Measurements from ENCODE around the gene KASH5.

The KASH5 gene

GRCh38 chr19:49368711-49369358 is 19.2 kb upstream of the KASH5 start:
- Histone ChIP-seq H3K4me1 (ENCODE audit: control insufficient read depth, insufficient read depth, low read length) (no peaks in the 10 kb centered on the region), H3K36me3 (ENCODE audit: control insufficient read depth in 2 of 2, insufficient read depth in 1 of 2, low read length in 2 of 2) (no peaks in the 10 kb centered on the region), H3K27ac (ENCODE audit: extremely low read depth, low read depth, low read length) (no peak overlapping the region), H3K9me3 (ENCODE audit: control insufficient read depth, insufficient read depth, low read depth, low read length) (no peaks in the 10 kb centered on the region), H3K4me3 (ENCODE audit: low read depth, low read length) (no peak overlapping the region)
- POLR2A ChIA-PET, result no interaction called here
- CTCF ChIA-PET, result interaction anchor here (0.6 to 0.7 kb wide), 2 partner anchors 67 to 110 kb away, joined by 3 read pairs; no protein-coding TSS in a partner anchor
- TF ChIP-seq ZNF155 (tag by site-specific recombination; IDR thresholded peaks at IDR 0.05) (no peak), PRDM1 (tag by site-specific recombination; IDR thresholded peaks at IDR 0.05) (peak; percentile 26; the same call in 1 of the 2 replicates), ZNF174 (tag by site-specific recombination; IDR thresholded peaks at IDR 0.05) (no peak), ZNF561 (tag by site-specific recombination; IDR thresholded peaks at IDR 0.05; ENCODE audit: borderline replicate concordance) (peak; percentile 90), ZNF292 (tag by site-specific recombination; IDR thresholded peaks at IDR 0.05; ENCODE audit: borderline replicate concordance, low read depth) (no peak), GFI1B (tag by site-specific recombination; IDR thresholded peaks at IDR 0.05) (no peak), ZFP3 (tag by site-specific recombination; IDR thresholded peaks at IDR 0.05; ENCODE audit: low read depth) (no peak), ZSCAN30 (tag by site-specific recombination; IDR thresholded peaks at IDR 0.05) (no peak), ZFP37 (tag by site-specific recombination; IDR thresholded peaks at IDR 0.05) (no peak), ZNF280C (tag by site-specific recombination; IDR thresholded peaks at IDR 0.05) (no peak), FEZF1 (tag by site-specific recombination; IDR thresholded peaks at IDR 0.05) (no peak), ZEB2 (tag by site-specific recombination; IDR thresholded peaks at IDR 0.05) (no peak), ZBTB20 (tag by site-specific recombination; IDR thresholded peaks at IDR 0.05) (no peak), ZBTB1 (tag by site-specific recombination; IDR thresholded peaks at IDR 0.05) (no peak), OSR2 (tag by site-specific recombination; IDR thresholded peaks at IDR 0.05) (no peak), SETDB1 (IDR thresholded peaks at IDR 0.05; ENCODE audit: insufficient read length, low read length) (peak; percentile 98), ZFP41 (tag by site-specific recombination; IDR thresholded peaks at IDR 0.05; ENCODE audit: borderline replicate concordance) (no peak), GLI4 (tag by site-specific recombination; IDR thresholded peaks at IDR 0.05) (no peak), ZNF670 (tag by site-specific recombination; IDR thresholded peaks at IDR 0.05; ENCODE audit: low read depth) (no peak)

DNA sequence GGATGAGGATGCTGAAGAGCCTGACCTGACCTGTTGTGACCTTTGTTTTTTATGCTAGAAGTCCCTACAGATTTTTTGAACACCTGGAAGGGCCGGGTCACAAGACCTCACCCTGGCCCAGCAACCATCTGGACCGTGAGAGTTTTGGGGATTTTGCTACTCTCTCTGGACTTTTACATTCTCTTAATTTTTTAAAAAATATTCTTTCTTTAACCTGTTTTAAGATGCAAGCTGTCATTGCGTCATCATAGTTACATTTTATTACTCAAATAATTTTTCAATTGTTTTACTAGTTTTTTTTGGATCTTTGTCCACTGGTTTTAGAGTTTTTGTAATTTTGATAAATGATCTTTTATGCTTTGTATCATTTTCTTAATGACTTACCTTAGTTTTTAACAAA is 16.9 kb upstream of the KASH5 start:
- Histone ChIP-seq H3K4me1 (ENCODE audit: control insufficient read depth, insufficient read depth, low read length) (no peaks in the 10 kb centered on the region), H3K9me3 (ENCODE audit: control insufficient read depth, insufficient read depth, low read depth, low read length) (no peaks in the 10 kb centered on the region), H3K4me3 (ENCODE audit: low read depth, low read length) (no peak overlapping the region), H3K27ac (ENCODE audit: extremely low read depth, low read depth, low read length) (no peak overlapping the region), H3K36me3 (ENCODE audit: control insufficient read depth in 2 of 2, insufficient read depth in 1 of 2, low read length in 2 of 2) (no peaks in the 10 kb centered on the region)
- ChIA-PET CTCF (interaction anchor here (1.5 kb wide), 1 partner anchor 21 kb away, joined by 4 read pairs; no protein-coding TSS in a partner anchor), POLR2A (no interaction called here)
- TF ChIP-seq, protein P1, sequence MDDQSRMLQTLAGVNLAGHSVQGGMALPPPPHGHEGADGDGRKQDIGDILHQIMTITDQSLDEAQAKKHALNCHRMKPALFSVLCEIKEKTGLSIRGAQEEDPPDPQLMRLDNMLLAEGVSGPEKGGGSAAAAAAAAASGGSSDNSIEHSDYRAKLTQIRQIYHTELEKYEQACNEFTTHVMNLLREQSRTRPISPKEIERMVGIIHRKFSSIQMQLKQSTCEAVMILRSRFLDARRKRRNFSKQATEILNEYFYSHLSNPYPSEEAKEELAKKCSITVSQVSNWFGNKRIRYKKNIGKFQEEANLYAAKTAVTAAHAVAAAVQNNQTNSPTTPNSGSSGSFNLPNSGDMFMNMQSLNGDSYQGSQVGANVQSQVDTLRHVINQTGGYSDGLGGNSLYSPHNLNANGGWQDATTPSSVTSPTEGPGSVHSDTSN (CRISPR knock-in tag; IDR thresholded peaks at IDR 0.05), result no peak
- TF ChIP-seq ZNF704 (tag by site-specific recombination; IDR thresholded peaks at IDR 0.05) (no peak), ZNF449 (tag by site-specific recombination; IDR thresholded peaks at IDR 0.05) (no peak), ZNF37A (tag by site-specific recombination; IDR thresholded peaks at IDR 0.05) (no peak), ZBTB1 (tag by site-specific recombination; IDR thresholded peaks at IDR 0.05) (no peak), YY2 (tag by site-specific recombination; IDR thresholded peaks at IDR 0.05) (no peak), ZBTB48 (tag by site-specific recombination; IDR thresholded peaks at IDR 0.05) (no peak), YY1 (tag by site-specific recombination; IDR thresholded peaks at IDR 0.05) (no peak), ZBTB17 (tag by site-specific recombination; IDR thresholded peaks at IDR 0.05) (no peak), ZNF560 (tag by site-specific recombination; IDR thresholded peaks at IDR 0.05; ENCODE audit: borderline replicate concordance) (no peak), ZNF426 (tag by site-specific recombination; IDR thresholded peaks at IDR 0.05) (no peak), ZNF585B (tag by site-specific recombination; IDR thresholded peaks at IDR 0.05) (no peak)
- TF ChIP-seq, protein P2, sequence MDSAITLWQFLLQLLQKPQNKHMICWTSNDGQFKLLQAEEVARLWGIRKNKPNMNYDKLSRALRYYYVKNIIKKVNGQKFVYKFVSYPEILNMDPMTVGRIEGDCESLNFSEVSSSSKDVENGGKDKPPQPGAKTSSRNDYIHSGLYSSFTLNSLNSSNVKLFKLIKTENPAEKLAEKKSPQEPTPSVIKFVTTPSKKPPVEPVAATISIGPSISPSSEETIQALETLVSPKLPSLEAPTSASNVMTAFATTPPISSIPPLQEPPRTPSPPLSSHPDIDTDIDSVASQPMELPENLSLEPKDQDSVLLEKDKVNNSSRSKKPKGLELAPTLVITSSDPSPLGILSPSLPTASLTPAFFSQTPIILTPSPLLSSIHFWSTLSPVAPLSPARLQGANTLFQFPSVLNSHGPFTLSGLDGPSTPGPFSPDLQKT (IDR thresholded peaks at IDR 0.05; ENCODE audit: borderline replicate concordance, low read depth, low read length), result no peak

Data from HEK293 (cell line).